Measurements from ENCODE around the gene HOXA7.

Gene HOXA7

GRCh38 chr7:27145914-27146412 is 10.5 kb downstream of the HOXA7 start:
- DNase-seq (ENCODE audit: low read depth), result no peak
- TF ChIP-seq MAX (IDR thresholded peaks at IDR 0.05; ENCODE audit: low read depth, low read length) (no peak), POLR2A (IDR thresholded peaks at IDR 0.05; ENCODE audit: extremely low read depth, insufficient read length) (no peak), MYC (IDR thresholded peaks at IDR 0.05; ENCODE audit: low read depth, low read length) (no peak), CTCF (IDR thresholded peaks at IDR 0.05; ENCODE audit: low read depth, low read length) (no peak)
- H3K4me3 ChIP-seq (ENCODE audit: low read depth, low read length), result no peak overlapping the region

GRCh38 chr7:27145165-27145913 is 11.1 kb downstream of the HOXA7 start:
- TF ChIP-seq POLR2A (IDR thresholded peaks at IDR 0.05; ENCODE audit: extremely low read depth, insufficient read length) (no peak), MAX (IDR thresholded peaks at IDR 0.05; ENCODE audit: low read depth, low read length) (no peak), MYC (IDR thresholded peaks at IDR 0.05; ENCODE audit: low read depth, low read length) (no peak)
- DNase-seq (ENCODE audit: low read depth), result no peak
- no peak overlapping the region for H3K4me3 ChIP-seq (ENCODE audit: low read depth, low read length)

GRCh38 chr7:27144781-27145164 is 11.7 kb downstream of the HOXA7 start:
- no peak overlapping the region for H3K4me3 ChIP-seq (ENCODE audit: low read depth, low read length)
- DNase-seq (ENCODE audit: low read depth), result no peak
- no peak for TF ChIP-seq MAX (IDR thresholded peaks at IDR 0.05; ENCODE audit: low read depth, low read length)

- no peak for DNase-seq (ENCODE audit: low read depth)
- TF ChIP-seq POLR2A (IDR thresholded peaks at IDR 0.05; ENCODE audit: extremely low read depth, insufficient read length), result no peak
- TF ChIP-seq MAX (IDR thresholded peaks at IDR 0.05; ENCODE audit: low read depth, low read length), result no peak
- no peak for TF ChIP-seq CTCF (IDR thresholded peaks at IDR 0.05; ENCODE audit: low read depth, low read length)
- TF ChIP-seq MYC (IDR thresholded peaks at IDR 0.05; ENCODE audit: low read depth, low read length), result no peak
- no peak overlapping the region for H3K4me3 ChIP-seq (ENCODE audit: low read depth, low read length)
These were observed 12.3 kb downstream of the HOXA7 start for GRCh38 chr7:27143950-27144780.

GRCh38 chr7:27143023-27143949 is 13.2 kb downstream of the HOXA7 start, which contains the start of gene HOXA5:
HOXA5 (minus strand) TSS chr7:27143681; CDS start chr7:27143607, 74 bp downstream.
- no peak for DNase-seq (ENCODE audit: low read depth)
- no peak within 1 kb of the TSS for H3K4me3 ChIP-seq (ENCODE audit: low read depth, low read length)
- TF ChIP-seq POLR2A (IDR thresholded peaks at IDR 0.05; ENCODE audit: extremely low read depth, insufficient read length), result no peak
- TF ChIP-seq MAX (IDR thresholded peaks at IDR 0.05; ENCODE audit: low read depth, low read length), result no peak
- no peak for TF ChIP-seq CTCF (IDR thresholded peaks at IDR 0.05; ENCODE audit: low read depth, low read length)
- TF ChIP-seq MYC (IDR thresholded peaks at IDR 0.05; ENCODE audit: low read depth, low read length), result no peak

GRCh38 chr7:27142580-27143022 is 13.9 kb downstream of the HOXA7 start:
- no peak overlapping the region for H3K4me3 ChIP-seq (ENCODE audit: low read depth, low read length)
- DNase-seq (ENCODE audit: low read depth), result no peak
- TF ChIP-seq CTCF (IDR thresholded peaks at IDR 0.05; ENCODE audit: low read depth, low read length) (no peak), MYC (IDR thresholded peaks at IDR 0.05; ENCODE audit: low read depth, low read length) (no peak), MAX (IDR thresholded peaks at IDR 0.05; ENCODE audit: low read depth, low read length) (no peak), POLR2A (IDR thresholded peaks at IDR 0.05; ENCODE audit: extremely low read depth, insufficient read length) (no peak)

Data from NB4 (cell line).